Astrocyte of the cerebellum (primary cell): Measurements from ENCODE around the gene GRID1.

ENCODE experiments used
- DNase-seq: peaks from one replicate; pipeline ENCODE4 v3.0.0-alpha.2; 2011; ENCODE audit warnings: low read depth
- H3K4me3 ChIP-seq: 2 replicates; pipeline ENCODE4 v1.5.1; 2011; ENCODE audit warnings: mild to moderate bottlenecking, low read depth, low read length, moderate library complexity
- in situ Hi-C: cut with HindIII; loops from 2 replicates; pipeline ENCODE4 v1.10.0; 2017; ENCODE audit warnings: low sequenced_read_pairs
- TF ChIP-seq, protein P1 (sequence below): IDR thresholded peaks from 2 replicates; pipeline ENCODE4 v1.5.1; 2012; ENCODE audit warnings: low read length, low read depth, moderate library complexity, mild to moderate bottlenecking; ENCODE audit errors: missing control alignments

The GRID1 gene

DNA sequence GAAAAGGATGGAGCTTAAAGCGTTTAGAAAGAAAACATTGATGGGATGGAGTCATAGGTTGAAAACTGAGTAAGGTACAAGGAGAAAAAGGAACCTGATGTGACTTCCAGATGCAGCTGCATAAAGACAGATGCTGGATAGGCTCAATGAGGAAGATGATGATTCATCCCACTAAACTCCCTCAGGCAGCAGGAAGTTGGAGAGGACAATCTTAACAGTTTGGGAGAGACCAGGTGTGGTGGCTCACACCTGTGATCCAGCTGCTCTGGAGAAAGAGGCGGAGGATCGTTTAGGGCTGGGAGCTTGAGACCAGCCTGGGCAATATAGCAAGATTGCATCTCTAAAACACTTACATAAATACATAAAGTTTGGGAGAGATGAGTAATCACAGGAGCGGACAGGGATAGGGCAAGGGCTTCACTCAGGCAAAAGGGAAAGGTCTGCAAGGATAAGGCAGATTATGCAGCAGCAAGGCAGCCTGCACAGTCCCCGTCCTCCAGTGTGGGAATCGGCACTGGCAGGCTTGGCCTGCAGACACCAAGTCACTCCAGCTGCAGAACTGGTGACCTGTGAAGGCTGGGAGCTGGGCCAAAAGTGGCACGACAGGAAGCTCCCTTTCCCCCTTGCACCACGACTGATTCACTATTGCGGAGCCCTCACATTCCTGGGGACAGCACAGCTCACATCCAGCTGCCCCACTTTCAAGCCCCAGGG is 438.5 kb downstream of the GRID1 start:
- in situ Hi-C loops = no loop called here
- no peak for DNase-seq
- H3K4me3 ChIP-seq = no peak overlapping the region
- TF ChIP-seq, protein P1, sequence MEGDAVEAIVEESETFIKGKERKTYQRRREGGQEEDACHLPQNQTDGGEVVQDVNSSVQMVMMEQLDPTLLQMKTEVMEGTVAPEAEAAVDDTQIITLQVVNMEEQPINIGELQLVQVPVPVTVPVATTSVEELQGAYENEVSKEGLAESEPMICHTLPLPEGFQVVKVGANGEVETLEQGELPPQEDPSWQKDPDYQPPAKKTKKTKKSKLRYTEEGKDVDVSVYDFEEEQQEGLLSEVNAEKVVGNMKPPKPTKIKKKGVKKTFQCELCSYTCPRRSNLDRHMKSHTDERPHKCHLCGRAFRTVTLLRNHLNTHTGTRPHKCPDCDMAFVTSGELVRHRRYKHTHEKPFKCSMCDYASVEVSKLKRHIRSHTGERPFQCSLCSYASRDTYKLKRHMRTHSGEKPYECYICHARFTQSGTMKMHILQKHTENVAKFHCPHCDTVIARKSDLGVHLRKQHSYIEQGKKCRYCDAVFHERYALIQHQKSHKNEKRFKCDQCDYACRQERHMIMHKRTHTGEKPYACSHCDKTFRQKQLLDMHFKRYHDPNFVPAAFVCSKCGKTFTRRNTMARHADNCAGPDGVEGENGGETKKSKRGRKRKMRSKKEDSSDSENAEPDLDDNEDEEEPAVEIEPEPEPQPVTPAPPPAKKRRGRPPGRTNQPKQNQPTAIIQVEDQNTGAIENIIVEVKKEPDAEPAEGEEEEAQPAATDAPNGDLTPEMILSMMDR = no peak

DNA sequence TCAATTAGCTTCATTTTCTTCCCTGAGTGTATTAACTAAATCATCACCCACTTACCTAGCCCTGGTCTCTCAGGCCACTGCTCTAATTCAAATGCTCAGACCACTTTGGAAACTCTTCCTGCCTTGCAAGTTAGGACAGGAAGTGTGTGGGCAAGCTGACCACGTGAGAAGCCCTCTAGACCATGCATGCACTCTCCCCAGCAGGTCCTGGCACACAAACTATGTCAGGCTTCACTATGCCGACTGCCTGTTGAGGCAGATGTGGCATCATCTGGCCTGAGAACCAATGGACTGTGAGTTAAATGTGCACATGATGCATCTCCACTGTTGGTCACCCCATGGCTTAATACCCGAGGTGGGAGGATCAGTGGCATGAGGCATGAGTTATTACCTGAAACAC is 439.6 kb downstream of the GRID1 start:
- no peak overlapping the region for H3K4me3 ChIP-seq
- in situ Hi-C loops = no loop called here
- DNase-seq = no peak
- TF ChIP-seq, protein P1 = no peak

DNA sequence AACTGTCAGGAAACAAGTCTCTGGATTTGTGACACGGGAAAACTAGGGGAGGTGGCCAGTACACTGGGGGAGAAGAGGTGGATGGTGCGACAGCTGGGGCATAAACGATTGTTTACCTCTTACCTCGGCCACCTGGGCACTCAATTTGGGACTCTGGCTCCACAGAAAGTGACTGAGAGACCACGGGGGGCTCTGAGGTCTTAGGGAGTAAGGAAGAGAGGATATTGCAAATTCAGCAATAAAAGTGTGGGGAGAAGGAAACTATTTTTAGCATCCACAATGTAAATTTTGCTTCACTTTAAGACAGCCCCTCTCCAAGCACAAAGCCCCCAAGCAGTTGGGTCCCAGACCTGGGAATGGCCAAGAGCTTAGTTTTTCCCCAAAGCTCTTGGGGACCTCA is 440.5 kb downstream of the GRID1 start:
- in situ Hi-C loops = no loop called here
- no peak overlapping the region for H3K4me3 ChIP-seq
- TF ChIP-seq, protein P1 = no peak
- DNase-seq = no peak

DNA sequence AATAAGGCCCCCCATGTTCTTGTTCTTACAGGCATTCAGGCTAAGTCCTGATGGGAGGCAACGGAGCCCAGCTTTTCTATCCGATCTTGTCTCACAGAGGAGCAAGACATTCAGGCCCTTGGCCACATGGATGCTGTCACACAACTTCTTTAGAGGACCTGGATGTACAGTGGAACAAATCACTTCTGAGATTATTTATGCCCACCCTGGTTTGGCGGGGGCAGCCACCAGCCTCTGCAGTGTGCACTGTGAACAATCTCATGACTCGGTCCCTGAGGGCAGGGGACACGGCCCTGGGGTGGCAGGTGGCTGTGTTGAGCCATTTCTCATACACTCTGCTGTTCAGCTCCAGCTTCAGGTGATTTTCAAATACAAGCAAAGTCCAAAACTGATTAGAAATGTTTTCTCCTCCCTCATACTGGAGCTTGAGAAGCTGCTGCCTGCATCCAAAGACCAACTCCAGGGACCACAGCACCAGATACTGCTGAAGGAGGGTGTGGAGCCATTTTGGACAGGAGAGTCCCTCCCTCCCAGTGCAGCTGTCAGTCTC is 441.3 kb downstream of the GRID1 start:
- TF ChIP-seq, protein P1 = no peak
- DNase-seq = no peak
- no peak overlapping the region for H3K4me3 ChIP-seq
- in situ Hi-C loops = no loop called here

DNA sequence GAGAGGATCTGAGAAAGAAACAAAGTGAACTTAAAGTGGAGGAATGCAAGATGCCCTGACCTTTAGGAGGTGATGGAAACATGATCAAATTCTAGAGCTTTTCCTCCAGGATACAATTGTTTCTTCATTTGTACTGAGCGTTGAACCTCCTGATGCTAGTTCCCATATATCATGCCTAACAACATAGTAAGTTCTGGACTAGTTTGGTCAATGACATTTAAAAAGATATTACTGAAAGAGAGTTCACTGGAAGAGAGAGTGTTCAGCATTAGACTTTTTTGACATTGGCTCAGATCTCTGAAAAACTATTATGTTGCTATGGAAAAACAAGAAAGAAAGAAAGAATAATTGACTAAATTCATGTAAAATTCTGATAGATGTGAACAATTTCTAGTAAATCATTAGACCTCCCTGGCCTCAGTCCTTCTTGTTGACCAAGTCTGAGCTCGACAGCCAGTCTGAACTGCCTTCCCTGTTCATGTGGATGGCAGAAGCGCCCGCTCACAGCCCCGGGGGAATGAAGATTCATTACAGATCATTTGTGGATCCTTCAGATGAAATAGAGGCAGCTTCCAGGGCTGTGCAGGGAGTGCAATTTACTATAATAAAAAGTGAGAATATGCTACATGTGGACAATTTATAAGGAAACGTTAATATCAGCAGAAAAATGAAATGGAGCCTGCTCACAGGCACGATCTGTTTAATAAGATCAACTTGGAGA is 442.1 kb downstream of the GRID1 start:
- no peak for DNase-seq
- in situ Hi-C loops = no loop called here
- no peak overlapping the region for H3K4me3 ChIP-seq
- TF ChIP-seq, protein P1 = no peak

DNA sequence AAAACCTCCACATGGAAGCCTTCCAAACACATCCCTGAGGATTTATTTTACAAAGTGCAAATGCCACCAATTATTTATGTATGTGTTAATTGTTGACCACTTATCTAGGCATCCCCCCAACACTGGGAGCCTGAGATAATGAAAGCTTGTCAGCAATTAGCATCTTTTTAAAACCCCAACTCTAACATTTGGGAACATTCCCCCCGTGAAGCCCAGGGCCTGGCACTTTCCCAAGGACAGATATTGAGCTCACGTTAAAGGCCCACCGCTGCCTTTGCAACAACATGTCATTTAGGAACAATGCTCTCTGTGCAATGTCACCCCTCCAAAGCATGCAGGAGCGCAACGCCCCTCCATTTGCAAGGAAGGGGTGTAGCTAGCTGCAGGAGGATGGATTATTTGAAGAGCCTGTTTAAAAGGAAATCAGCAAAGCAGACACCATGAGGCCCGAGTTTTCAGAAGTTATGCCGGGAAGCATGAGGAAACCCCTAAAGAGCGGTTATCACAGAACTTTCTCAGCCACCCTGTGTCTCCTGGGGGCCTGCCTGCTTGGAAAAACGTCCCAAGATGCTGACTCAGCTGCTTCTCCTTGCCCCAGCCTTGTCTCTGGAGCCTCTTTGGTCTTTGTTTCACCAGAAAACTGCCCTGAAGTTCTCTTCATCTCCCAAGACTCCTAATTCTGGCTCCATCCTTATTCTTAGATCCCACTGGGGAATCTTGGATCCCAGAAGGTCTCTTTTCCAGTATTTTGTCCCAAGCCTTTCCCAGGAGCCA is 444.1 kb downstream of the GRID1 start:
- no peak for DNase-seq
- TF ChIP-seq, protein P1 = no peak
- no peak overlapping the region for H3K4me3 ChIP-seq
- in situ Hi-C loops = no loop called here
